Subcutaneous abdominal adipose tissue (tissue), 5 donors: ENCODE measurements around the gene ZNF516.

Experiments
- H3K27ac ChIP-seq: one replicate; pipeline ENCODE4 v1.7.0; 2013; ENCODE audit warnings: low read depth, mild to moderate bottlenecking, inconsistent platforms, low read length, moderate library complexity
- H3K27me3 ChIP-seq, 5 donors: one replicate each; pipeline ENCODE4 v1.7.0; 2013; ENCODE audit warnings: low read length in 5 of 5, inconsistent platforms in 1 of 5; ENCODE audit not compliant: control insufficient read depth in 5 of 5, insufficient read depth in 4 of 5
- H3K36me3 ChIP-seq, 5 donors: one replicate each; pipeline ENCODE4 v1.7.0; 2013; ENCODE audit warnings: low read length in 5 of 5; ENCODE audit not compliant: control insufficient read depth in 5 of 5, insufficient read depth in 5 of 5
- H3K4me1 ChIP-seq, 5 donors: one replicate each; pipeline ENCODE4 v1.7.0; 2013; ENCODE audit warnings: low read length in 5 of 5, mild to moderate bottlenecking in 3 of 5, moderate library complexity in 1 of 5; ENCODE audit not compliant: control insufficient read depth in 5 of 5, insufficient read depth in 5 of 5
- H3K4me3 ChIP-seq, 5 donors: one replicate each; pipeline ENCODE4 v1.7.0; 2013; ENCODE audit warnings: low read length in 5 of 5, low read depth in 1 of 5
- H3K9ac ChIP-seq, 5 donors: one replicate each; pipeline ENCODE4 v1.7.0; 2013; ENCODE audit warnings: low read length in 5 of 5, mild to moderate bottlenecking in 4 of 5, moderate library complexity in 3 of 5
- H3K9me3 ChIP-seq, 5 donors: one replicate each; pipeline ENCODE4 v1.7.0; 2013; ENCODE audit warnings: low read length in 5 of 5; ENCODE audit not compliant: control insufficient read depth in 5 of 5
- donor health status: healthy.
- donor health status: healthy.
- donor health status: healthy.
- donor health status: healthy.
- donor health status: healthy.

Gene ZNF516

DNA sequence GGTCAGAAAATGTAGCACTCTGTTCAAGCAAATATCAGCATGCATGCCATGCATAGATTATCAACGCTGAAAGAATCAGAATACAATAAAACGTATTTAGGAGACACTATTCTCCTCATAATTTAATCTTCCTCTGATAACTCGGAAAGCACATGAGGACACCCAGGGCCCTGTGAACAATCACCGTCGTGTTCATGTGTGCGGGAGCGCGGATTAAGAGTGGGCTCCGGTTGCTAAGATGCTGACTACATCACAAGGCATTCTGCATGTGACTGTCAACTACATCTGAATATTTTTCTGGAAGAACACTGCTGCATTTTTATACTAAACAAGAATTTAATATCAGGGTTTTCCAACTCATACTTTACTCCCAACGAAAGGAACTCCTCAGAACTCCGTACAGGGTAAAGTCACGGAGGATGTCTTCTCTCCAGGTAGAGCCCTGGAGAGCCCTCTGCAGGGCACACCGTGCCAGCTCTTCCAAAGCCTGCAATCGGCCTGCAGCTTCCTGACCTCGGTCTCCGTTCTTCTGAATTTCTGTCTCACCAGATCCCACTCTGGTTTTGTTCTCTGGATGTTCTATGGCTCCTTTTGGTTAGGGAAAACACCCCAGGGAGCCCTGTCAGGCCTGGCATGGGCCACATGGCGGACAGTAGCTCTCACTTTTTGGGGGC is 59.6 kb downstream of the ZNF516 start:
- H3K9me3 ChIP-seq: no peaks in the 10 kb centered on the region
- peaks cover 0 to 21% (median 17%) of the 10 kb centered on the region in 5 donors for H3K36me3 ChIP-seq

DNA sequence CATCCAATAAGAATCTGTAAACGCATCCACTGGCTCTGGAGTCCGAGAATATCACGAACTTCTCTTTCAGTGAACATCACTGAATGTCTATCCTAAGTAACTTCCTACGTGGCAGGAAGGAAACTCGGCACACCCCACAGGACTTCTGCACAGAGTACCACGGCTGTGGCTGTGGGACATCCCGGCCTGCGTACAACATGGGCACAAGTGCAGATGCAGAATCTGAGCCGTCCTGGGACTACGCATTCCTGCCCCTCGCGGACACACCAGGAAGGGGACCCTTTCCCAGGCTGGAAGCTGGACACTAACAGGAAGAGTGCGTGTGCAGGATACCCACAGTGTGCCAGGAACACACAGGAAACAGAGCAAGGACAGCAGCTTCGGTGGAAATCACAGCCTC is 60.6 kb downstream of the ZNF516 start:
- H3K4me3 ChIP-seq: no peak overlapping the region
- no peaks in the 10 kb centered on the region for H3K27me3 ChIP-seq
- no peaks in the 10 kb centered on the region for H3K9me3 ChIP-seq
- H3K36me3 ChIP-seq: peaks cover 0 to 18% (median 17%) of the 10 kb centered on the region in 5 donors
- H3K4me1 ChIP-seq: peaks cover 5 to 22% (median 9%) of the 10 kb centered on the region in 5 donors
- no peak overlapping the region for H3K27ac ChIP-seq
- H3K9ac ChIP-seq: no peak overlapping the region

More for the DNA sequence above, 59.6 kb downstream of the ZNF516 start:
- H3K9ac ChIP-seq: no peak overlapping the region
- no peak overlapping the region for H3K4me3 ChIP-seq
- no peaks in the 10 kb centered on the region for H3K27me3 ChIP-seq
- H3K27ac ChIP-seq: no peak overlapping the region
- H3K4me1 ChIP-seq: peaks cover 5 to 22% (median 9%) of the 10 kb centered on the region in 5 donors

DNA sequence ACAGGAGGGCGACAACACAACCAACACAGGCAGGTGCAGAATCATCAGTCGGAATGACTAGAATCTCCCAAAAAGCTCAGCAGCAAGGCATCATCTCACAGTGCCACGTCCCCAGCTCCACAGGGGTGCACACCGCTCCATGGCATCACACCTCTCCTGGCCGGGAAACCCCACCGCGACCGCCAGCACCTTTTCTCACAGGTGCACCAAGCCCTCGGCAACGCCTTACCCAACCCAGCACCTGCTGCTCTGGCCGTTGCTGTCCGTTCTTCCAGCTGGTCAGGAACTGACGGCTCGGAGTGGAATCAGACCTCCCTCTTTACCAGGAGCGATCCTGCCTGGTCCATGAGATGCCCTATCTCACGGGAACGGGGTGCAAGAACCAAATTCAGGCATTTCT is 61.3 kb downstream of the ZNF516 start:
- peaks cover 0 to 18% (median 17%) of the 10 kb centered on the region in 5 donors for H3K36me3 ChIP-seq
- no peak overlapping the region for H3K4me3 ChIP-seq
- no peaks in the 10 kb centered on the region for H3K9me3 ChIP-seq
- H3K27ac ChIP-seq: no peak overlapping the region
- no peak overlapping the region for H3K9ac ChIP-seq
- peaks cover 6 to 21% (median 10%) of the 10 kb centered on the region in 5 donors for H3K4me1 ChIP-seq
- no peaks in the 10 kb centered on the region for H3K27me3 ChIP-seq

DNA sequence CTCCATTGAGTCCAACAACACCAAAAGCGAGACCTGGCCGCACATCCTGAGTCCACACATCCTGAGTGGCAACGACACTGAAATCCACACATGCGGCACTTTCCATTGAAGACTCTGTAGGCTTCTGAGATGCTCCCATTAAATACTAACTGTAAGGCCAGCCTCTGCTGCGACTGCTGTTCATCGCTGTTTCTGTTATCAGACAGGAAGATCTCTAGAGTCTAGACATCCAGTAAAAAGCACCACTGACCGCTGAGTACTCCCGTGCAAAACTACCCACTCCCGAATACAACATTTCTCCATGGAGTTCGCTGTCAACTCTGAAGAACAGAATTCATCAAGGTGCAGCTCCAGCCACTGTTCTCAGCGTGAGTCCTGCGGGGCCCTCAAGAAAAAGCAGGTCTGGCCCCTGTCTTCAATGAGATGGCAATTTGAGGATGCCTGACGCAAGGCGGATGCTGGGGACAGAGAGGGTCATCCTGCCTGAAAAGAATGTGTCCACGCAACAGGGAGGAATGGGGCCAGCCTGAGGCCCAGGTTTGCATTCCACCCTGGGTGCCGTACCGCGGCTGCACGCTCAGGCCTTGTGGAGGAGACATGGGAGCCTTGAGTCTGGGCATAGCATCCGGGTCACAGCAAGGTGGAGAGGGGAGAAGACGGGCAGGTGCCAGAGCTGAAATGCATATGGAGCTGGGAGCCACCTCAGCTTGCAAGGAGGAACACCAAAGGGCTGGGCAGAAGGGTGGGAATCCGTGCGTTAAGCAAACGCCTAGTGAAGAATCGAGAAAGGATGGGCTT is 61.9 kb downstream of the ZNF516 start:
- Histone ChIP-seq H3K9me3 (no peaks in the 10 kb centered on the region), H3K27me3 (no peaks in the 10 kb centered on the region), H3K36me3 (peaks cover 0 to 18% (median 17%) of the 10 kb centered on the region in 5 donors), H3K4me3 (no peak overlapping the region), H3K27ac (no peak overlapping the region), H3K4me1 (peaks cover 6 to 22% (median 16%) of the 10 kb centered on the region in 5 donors), H3K9ac (no peak overlapping the region)

DNA sequence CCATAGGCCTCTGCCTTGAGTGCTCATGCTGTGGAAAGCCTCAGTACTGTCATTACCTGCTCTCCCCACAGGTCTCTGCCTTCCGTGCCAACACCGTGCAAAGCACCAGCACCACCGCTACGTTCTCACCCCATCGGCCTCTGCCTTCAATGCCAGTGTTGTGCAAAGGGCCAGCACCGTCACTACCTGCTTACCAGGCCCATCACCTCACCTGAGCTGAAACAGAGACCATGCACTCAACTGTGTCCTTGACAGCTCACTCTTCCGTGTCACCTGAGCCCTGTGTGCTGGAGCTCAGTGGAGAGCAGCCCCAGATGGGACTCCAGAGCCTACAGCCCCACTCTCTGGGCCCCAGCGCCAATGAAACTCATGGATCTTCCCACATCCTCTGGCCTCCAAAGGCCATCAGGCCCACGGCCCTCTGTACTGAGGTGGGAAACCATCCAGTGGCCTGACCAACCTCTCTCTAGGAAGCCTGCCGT is 62.7 kb downstream of the ZNF516 start:
- peaks cover 6 to 17% (median 16%) of the 10 kb centered on the region in 5 donors for H3K4me1 ChIP-seq
- no peak overlapping the region for H3K4me3 ChIP-seq
- no peaks in the 10 kb centered on the region for H3K27me3 ChIP-seq
- H3K27ac ChIP-seq: no peak overlapping the region
- H3K9me3 ChIP-seq: no peaks in the 10 kb centered on the region
- H3K36me3 ChIP-seq: peaks cover 0 to 18% (median 15%) of the 10 kb centered on the region in 5 donors
- H3K9ac ChIP-seq: no peak overlapping the region

DNA sequence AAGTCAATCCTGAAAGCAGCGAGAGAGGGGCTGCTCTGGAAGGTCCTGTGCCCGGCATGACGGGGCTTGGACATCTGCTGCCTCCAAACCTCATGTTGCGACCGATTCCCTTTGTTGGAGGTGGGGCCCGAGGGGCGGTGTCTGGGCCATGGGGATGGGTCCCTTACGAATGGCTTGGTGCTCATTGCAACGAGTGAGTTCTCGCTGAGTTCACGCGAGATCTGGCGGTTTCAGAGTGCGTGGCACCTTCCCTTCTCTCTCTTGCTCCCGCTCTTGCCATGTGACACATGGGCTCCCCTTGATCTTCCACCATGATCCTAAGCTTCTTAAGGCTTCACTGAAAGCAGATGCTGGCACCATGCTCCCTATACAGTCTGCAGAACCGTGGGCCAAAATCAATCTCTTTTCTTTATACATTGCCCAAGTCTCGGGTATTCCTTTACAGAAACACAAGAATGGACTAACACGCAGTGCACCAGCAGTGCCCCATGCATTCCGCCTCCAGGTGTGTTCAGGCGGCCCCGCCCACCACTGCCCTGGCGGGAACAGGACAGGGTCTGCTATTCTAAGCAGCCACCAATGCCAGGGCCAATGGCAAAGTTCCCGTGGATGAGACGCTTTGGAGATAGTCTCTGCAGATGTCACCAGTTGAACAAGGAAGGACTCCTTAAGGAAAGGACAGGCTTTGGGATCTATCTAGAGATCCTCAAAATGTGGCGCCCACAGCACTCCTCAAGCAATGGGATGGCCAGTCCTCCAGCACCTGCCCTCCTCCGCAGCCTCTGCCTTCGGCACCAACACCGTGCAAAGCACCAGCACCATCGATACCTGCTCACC is 63.4 kb downstream of the ZNF516 start:
- H3K27me3 ChIP-seq: no peaks in the 10 kb centered on the region
- peaks cover 0 to 18% (median 15%) of the 10 kb centered on the region in 5 donors for H3K36me3 ChIP-seq
- H3K27ac ChIP-seq: no peak overlapping the region
- H3K9me3 ChIP-seq: no peaks in the 10 kb centered on the region
- H3K9ac ChIP-seq: no peak overlapping the region
- peaks cover 6 to 17% (median 13%) of the 10 kb centered on the region in 5 donors for H3K4me1 ChIP-seq
- H3K4me3 ChIP-seq: no peak overlapping the region

DNA sequence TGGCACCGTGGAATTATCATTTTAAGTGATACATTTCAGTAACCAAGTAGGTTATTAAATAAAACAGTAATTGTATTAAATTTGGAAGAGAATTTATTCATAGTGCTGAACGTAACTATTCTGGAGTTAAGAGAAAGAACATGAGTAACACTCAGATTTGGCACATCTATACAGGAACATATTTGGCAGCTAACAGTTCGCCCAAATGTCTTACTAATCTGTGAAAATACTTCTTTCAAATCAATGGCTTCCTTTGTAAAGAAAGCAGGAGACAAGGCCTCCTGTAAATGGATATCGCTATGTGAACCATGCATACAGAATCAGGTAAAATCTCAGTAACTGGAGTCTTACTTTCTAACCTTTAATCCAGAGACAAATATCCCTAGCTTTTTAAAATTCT is 64.4 kb downstream of the ZNF516 start:
- H3K27ac ChIP-seq: no peak overlapping the region
- no peak overlapping the region for H3K4me3 ChIP-seq
- no peaks in the 10 kb centered on the region for H3K9me3 ChIP-seq
- H3K4me1 ChIP-seq: peaks cover 5 to 17% (median 13%) of the 10 kb centered on the region in 5 donors
- H3K27me3 ChIP-seq: no peaks in the 10 kb centered on the region
- H3K36me3 ChIP-seq: peaks cover 0 to 18% (median 14%) of the 10 kb centered on the region in 5 donors
- no peak overlapping the region for H3K9ac ChIP-seq

DNA sequence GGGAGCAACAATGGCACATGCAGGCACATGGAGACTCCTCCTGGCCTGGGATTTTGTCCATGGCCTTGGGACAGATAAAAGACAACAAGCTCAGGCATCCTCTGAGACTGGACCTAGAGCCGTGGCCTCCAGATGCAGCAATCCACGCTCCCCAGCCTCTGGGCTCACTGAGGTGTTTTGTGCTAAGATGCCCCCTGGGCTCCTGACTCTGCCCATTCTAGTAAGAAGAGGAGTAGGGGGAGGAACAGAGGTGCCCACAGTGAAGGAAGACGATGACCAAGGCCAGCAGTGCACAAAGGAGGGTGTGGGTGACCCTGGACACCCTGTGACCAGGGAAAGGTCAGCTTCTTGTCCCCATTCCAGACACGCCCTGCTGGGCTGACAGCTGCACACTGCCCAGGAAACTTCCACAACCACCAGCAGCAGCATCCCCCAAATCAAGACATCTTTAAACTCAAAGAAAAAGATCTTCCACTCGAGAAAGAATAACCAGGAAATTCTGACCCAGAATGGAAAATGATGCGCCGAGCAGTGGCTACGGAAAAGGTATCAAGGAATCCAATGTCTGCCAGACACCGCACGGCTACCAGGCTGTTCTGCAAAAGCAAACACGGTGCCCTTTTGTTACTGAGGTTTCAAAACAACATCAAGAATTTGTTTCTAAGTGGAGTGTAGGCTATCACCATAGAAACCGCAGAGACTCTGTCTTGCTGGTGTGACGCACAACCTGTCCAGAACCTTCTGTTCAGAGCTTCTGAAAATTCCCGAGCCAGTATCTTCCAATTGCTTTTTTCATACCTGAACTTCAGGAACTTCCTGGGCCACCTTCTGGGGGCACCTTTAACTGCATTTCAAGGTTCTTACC is 65.5 kb downstream of the ZNF516 start:
- no peak overlapping the region for H3K27ac ChIP-seq
- peaks cover 0 to 16% (median 12%) of the 10 kb centered on the region in 5 donors for H3K36me3 ChIP-seq
- no peaks in the 10 kb centered on the region for H3K9me3 ChIP-seq
- peaks cover 2 to 13% (median 9%) of the 10 kb centered on the region in 5 donors for H3K4me1 ChIP-seq
- H3K4me3 ChIP-seq: no peak overlapping the region
- H3K27me3 ChIP-seq: no peaks in the 10 kb centered on the region
- no peak overlapping the region for H3K9ac ChIP-seq
